PFSK-1 (cell line): Measurements from ENCODE around the gene PEMT.

Experiments used
- POLR2AphosphoS5 ChIP-seq: IDR thresholded peaks from 2 replicates; pipeline ENCODE4 v1.6.1; 2012; ENCODE audit warnings: low read depth, mild to moderate bottlenecking, control low read depth, low read length, moderate library complexity
- REST ChIP-seq, 2 experiments: IDR thresholded peaks; 2 replicates each; pipeline versions ENCODE4 v1.6.1 to v1.8.0; 2011 to 2012; ENCODE audit warnings: low read depth in 2 of 2, low read length in 2 of 2, control low read depth in 1 of 2, inconsistent platforms in 1 of 2, mild to moderate bottlenecking in 1 of 2, moderate library complexity in 1 of 2; ENCODE audit not compliant: insufficient read depth in 1 of 2

GRCh38 chr17:17638467-17638866 lies 47.0 kb upstream of the PEMT start:
- no peak for TF ChIP-seq POLR2AphosphoS5
- no peak for TF ChIP-seq REST (IDR thresholded peaks at IDR 0.05; ENCODE audit: insufficient read depth in 1 of 2, low read depth in 2 of 2, low read length in 2 of 2)
